PC-9 (cell line): ENCODE data around the gene PJA2. TPM values are rescaled to one million over a fixed set of nuclear protein-coding genes. Genes with fewer than 3 reads are reported as not detected.

ENCODE experiments used
- BruUV-seq: library from RNA; stranded (reverse); fragments of 400-500 nt; replicated peaks from 2 replicates; lab custom pipeline; 2021; lab: Mats Ljungman, UMichigan
- CTCF ChIA-PET: fragments of 300-600 bp; sonication (Branson Sonifier 250); formaldehyde crosslinking; loops from one replicate; lab custom pipeline; 2022; ENCODE audit warnings: antibody characterized with exemption; lab: Charles Lee
- POLR2A ChIA-PET: fragments of 300-600 bp; sonication (Branson Sonifier 250); formaldehyde crosslinking; loops from one replicate; lab custom pipeline; 2022; ENCODE audit warnings: antibody characterized with exemption; ENCODE audit not compliant: unreplicated experiment; lab: Charles Lee
- DNase-seq, 2 experiments: peaks; one replicate each; pipeline versions ENCODE4 v3.0.0 to v3.0.0-alpha.2; 2015 to 2022; ENCODE audit warnings: mixed read lengths in 1 of 2
- H2AFZ ChIP-seq: fragments of 200-600 bp; sonication (generic); 2 replicates; pipeline ENCODE4 v1.8.1; 2017; ENCODE audit warnings: antibody characterized with exemption
- H3F3A ChIP-seq: fragments of 200-600 bp; sonication (generic); 2 replicates; pipeline ENCODE4 v1.8.1; 2017; ENCODE audit warnings: antibody characterized with exemption, mild to moderate bottlenecking, low read depth; ENCODE audit not compliant: insufficient read depth
- H3K27ac ChIP-seq: fragments of 200-600 bp; sonication (generic); 2 replicates; pipeline ENCODE4 v1.6.1; 2016; ENCODE audit warnings: mixed run types
- H3K27me3 ChIP-seq: fragments of 200-600 bp; sonication (generic); 2 replicates; pipeline ENCODE4 v1.6.1; 2016; ENCODE audit warnings: low read depth, mixed run types; ENCODE audit not compliant: insufficient read depth
- H3K36me3 ChIP-seq: fragments of 200-600 bp; sonication (generic); 2 replicates; pipeline ENCODE4 v1.6.1; 2016; ENCODE audit warnings: low read depth, mixed run types
- H3K4me1 ChIP-seq: fragments of 200-600 bp; sonication (generic); replicated peaks from 2 replicates; pipeline ENCODE4 v1.6.1; 2016; ENCODE audit warnings: mixed run types; ENCODE audit not compliant: insufficient read depth
- H3K4me2 ChIP-seq: fragments of 200-600 bp; sonication (generic); 2 replicates; pipeline ENCODE4 v1.6.1; 2017; ENCODE audit warnings: mixed run types
- H3K4me3 ChIP-seq: fragments of 200-600 bp; sonication (generic); 2 replicates; pipeline ENCODE4 v1.6.1; 2016; ENCODE audit warnings: mixed run types
- H3K79me2 ChIP-seq: fragments of 200-600 bp; sonication (generic); 2 replicates; pipeline ENCODE4 v1.6.1; 2017; ENCODE audit warnings: low read depth, mixed run types
- H3K9me2 ChIP-seq: fragments of 200-600 bp; sonication (generic); 2 replicates; pipeline ENCODE4 v1.8.1; 2017; ENCODE audit warnings: mild to moderate bottlenecking; ENCODE audit not compliant: insufficient read depth
- H3K9me3 ChIP-seq: fragments of 200-600 bp; sonication (generic); 2 replicates; pipeline ENCODE4 v1.8.1; 2016; ENCODE audit warnings: low read depth; ENCODE audit not compliant: insufficient read depth
- H4K20me1 ChIP-seq: fragments of 200-600 bp; sonication (generic); 2 replicates; pipeline ENCODE4 v1.8.1; 2017; ENCODE audit not compliant: insufficient read depth
- EZH2 ChIP-seq: fragments of 200-600 bp; sonication (generic); IDR thresholded peaks from 2 replicates; pipeline ENCODE4 v1.8.0; 2017; ENCODE audit warnings: antibody characterized with exemption, low read depth
- intact Hi-C: fragments of 100-400 bp; cut with micrococcal nuclease; formaldehyde crosslinking; loops from one replicate; pipeline ENCODE4 v1.10.0; 2022; ENCODE audit not compliant: unreplicated experiment
- total RNA-seq: library from RNA; stranded (reverse); gene quantifications from 2 replicates; pipeline ENCODE4 v1.2.3, GENCODE V29; 2021
- TF ChIP-seq, protein P1 (sequence below): fragments of 200-600 bp; sonication (generic); conservative IDR thresholded peaks from 2 replicates; pipeline ENCODE4 v1.6.1; 2017; ENCODE audit warnings: mixed run types, antibody characterized with exemption, mild to moderate bottlenecking, moderate library complexity

The PJA2 gene
- total RNA-seq, 1 experiment from 2014 or later: 29.9 TPM

DNA sequence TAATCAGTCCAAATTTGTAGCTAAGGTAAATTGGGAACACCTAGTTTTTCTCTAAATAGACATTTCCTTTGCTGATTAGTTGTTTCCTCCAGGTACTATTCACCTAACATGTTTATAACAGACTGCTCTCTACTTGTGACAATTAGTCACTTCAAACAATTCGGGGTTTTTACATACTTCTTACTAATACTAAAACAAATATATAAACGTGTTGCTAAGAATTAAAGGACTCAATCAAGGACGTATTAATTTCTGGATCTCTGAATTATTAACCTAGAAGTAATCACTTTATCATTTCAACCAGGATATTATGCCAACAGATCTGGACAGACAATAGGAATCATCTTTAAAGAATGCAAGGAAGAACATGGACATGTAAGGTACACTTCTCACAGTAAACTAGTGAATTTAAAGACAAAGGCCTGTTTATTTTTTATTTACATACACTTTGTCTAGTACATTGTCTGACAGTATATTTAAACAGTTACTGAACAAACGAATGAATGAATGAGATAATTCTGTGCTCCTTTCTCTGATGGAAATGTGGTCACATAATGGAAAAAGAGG, 22.3 kb downstream of the PJA2 start:
- Histone ChIP-seq H3K4me2 (no peak overlapping the region), H3K9me3 (no peaks in the 10 kb centered on the region), H3K4me3 (no peak overlapping the region), H3K27me3 (no peaks in the 10 kb centered on the region), H3K36me3 (0 out of 2 replicates have a peak, but pooled peaks cover 6% of the 10 kb centered on the region), H3K79me2 (peaks cover 15% of the 10 kb centered on the region), H4K20me1 (no peaks in the 10 kb centered on the region; the same call in 1 of the 2 replicates), H3K27ac (no peak overlapping the region), H3F3A (no peaks in the 10 kb centered on the region), H3K9me2 (no peaks in the 10 kb centered on the region), H3K4me1 (no peaks in the 10 kb centered on the region), H2AFZ (no peak overlapping the region)
- CTCF ChIA-PET: no interaction called here
- BruUV-seq: no TSS peak
- TF ChIP-seq EZH2: no peak
- TF ChIP-seq, protein P1, sequence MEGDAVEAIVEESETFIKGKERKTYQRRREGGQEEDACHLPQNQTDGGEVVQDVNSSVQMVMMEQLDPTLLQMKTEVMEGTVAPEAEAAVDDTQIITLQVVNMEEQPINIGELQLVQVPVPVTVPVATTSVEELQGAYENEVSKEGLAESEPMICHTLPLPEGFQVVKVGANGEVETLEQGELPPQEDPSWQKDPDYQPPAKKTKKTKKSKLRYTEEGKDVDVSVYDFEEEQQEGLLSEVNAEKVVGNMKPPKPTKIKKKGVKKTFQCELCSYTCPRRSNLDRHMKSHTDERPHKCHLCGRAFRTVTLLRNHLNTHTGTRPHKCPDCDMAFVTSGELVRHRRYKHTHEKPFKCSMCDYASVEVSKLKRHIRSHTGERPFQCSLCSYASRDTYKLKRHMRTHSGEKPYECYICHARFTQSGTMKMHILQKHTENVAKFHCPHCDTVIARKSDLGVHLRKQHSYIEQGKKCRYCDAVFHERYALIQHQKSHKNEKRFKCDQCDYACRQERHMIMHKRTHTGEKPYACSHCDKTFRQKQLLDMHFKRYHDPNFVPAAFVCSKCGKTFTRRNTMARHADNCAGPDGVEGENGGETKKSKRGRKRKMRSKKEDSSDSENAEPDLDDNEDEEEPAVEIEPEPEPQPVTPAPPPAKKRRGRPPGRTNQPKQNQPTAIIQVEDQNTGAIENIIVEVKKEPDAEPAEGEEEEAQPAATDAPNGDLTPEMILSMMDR: no peak
- POLR2A ChIA-PET: no interaction called here
- no peak for DNase-seq
- intact Hi-C loops: no loop called here

DNA sequence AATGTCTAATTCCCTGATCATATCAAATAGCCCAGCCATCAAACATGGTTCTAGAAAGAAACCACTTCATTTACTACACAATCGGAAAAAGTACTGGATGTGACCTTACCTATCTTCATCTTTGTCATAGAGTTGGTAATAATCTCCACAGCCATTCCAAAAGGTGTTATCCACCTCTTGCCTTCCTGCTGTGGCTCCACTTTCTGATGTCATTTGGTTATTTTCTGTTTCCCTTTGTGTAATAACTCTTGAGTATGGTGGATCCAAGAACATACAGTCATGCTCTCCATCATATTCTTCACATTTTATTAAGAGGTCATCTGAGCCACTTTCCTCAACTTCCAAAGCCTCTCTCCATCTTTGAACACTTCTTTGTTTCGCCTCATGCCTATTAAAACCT, 31.7 kb downstream of the PJA2 start:
- Histone ChIP-seq H3F3A (0 out of 2 replicates have a peak, but pooled peaks cover 10% of the 10 kb centered on the region), H3K79me2 (0 out of 2 replicates have a peak, but pooled peaks cover 3% of the 10 kb centered on the region), H3K36me3 (peaks cover 29% of the 10 kb centered on the region), H3K9me2 (no peaks in the 10 kb centered on the region), H3K4me3 (no peak overlapping the region), H3K4me1 (peaks cover 11% of the 10 kb centered on the region), H4K20me1 (no peaks in the 10 kb centered on the region), H2AFZ (no peak overlapping the region), H3K27me3 (no peaks in the 10 kb centered on the region), H3K9me3 (no peaks in the 10 kb centered on the region), H3K27ac (no peak overlapping the region), H3K4me2 (no peak overlapping the region)
- no TSS peak for BruUV-seq
- TF ChIP-seq, protein P1: no peak
- no peak for TF ChIP-seq EZH2
- DNase-seq: no peak
- ChIA-PET POLR2A (no interaction called here), CTCF (no interaction called here)
- intact Hi-C loops: no loop called here

DNA sequence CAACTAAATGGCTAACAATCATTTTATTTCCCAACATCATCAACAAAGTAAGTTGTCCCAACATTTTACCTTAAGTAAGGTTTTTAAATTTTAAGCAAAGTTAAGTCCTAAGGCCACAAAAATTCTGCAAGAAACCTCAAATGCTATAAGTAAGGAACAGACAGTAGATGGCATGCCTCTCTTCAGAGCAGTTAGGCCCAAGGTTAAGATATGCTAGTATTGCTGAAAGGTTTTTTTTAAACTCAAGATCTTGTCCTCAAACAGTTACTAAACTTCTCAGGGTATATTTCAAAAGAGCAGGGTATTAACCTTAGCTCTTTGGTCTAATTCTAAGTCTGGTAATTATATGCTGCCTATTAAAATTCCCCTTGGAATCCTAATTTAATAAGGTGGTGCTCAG, 35.1 kb downstream of the PJA2 start:
- Histone ChIP-seq H3K9me2 (no peaks in the 10 kb centered on the region), H3F3A (no peaks in the 10 kb centered on the region), H2AFZ (no peak overlapping the region), H4K20me1 (no peaks in the 10 kb centered on the region), H3K27me3 (no peaks in the 10 kb centered on the region), H3K4me1 (no peaks in the 10 kb centered on the region), H3K4me2 (no peak overlapping the region), H3K4me3 (no peak overlapping the region), H3K27ac (no peak overlapping the region), H3K79me2 (no peaks in the 10 kb centered on the region), H3K9me3 (no peaks in the 10 kb centered on the region), H3K36me3 (peaks cover 18% of the 10 kb centered on the region; the same call in 1 of the 2 replicates)
- DNase-seq: no peak
- no TSS peak for BruUV-seq
- intact Hi-C loops: no loop called here
- no peak for TF ChIP-seq EZH2
- TF ChIP-seq, protein P1: no peak
- ChIA-PET CTCF (no interaction called here), POLR2A (no interaction called here)
